Transverse colon (tissue), 4 donors: ENCODE data around the gene SAA4.

Experiments used
- EP300 ChIP-seq: sonication (generic); formaldehyde crosslinking; IDR thresholded peaks from one replicate; pipeline ENCODE4 v1.6.1; 2017; ENCODE audit warnings: antibody characterized with exemption, low read depth
- POLR2A ChIP-seq: fragments of 450-650 bp; IDR thresholded peaks from one replicate; pipeline ENCODE4 v1.6.1; 2016; ENCODE audit warnings: antibody characterized with exemption, mild to moderate bottlenecking, moderate library complexity
- POLR2AphosphoS5 ChIP-seq, 3 donors: sonication (generic); formaldehyde crosslinking; IDR thresholded peaks; one replicate each; pipeline ENCODE4 v1.6.1; 2016; ENCODE audit warnings: antibody characterized with exemption in 3 of 3
- TF ChIP-seq, protein P1 (sequence below), 5 experiments: fragments of 200-600 bp in 3 of 5; fragments of 450-650 bp in 2 of 5; sonication (generic) in 3 of 5; IDR thresholded peaks; 1 replicate in 2 of 5; 2 replicates in 3 of 5; pipeline ENCODE4 v1.5.1; 2016 to 2017; ENCODE audit warnings: antibody characterized with exemption in 5 of 5, inconsistent platforms in 3 of 5, mild to moderate bottlenecking in 2 of 5, moderate library complexity in 1 of 5

DNA sequence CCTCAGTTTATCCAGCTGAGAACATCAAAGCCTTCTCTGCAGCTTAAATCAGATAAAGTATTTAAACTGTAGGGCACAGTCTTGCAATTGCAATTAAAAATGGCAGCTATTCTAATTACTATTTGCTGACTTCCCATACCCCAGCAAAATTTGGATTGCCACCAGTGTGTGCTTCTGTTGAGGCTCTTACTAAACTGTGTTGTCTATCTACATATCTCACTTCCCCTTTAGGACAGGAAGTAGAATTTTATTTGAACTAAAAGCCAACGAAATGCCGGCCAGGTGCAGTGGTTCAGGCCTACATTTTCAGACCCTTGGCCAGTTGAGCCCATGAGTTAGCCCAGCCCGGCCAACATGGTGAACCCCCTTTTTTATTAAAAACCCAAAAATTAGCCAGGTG lies 7.1 kb downstream of the SAA4 start:
- TF ChIP-seq, protein P1, sequence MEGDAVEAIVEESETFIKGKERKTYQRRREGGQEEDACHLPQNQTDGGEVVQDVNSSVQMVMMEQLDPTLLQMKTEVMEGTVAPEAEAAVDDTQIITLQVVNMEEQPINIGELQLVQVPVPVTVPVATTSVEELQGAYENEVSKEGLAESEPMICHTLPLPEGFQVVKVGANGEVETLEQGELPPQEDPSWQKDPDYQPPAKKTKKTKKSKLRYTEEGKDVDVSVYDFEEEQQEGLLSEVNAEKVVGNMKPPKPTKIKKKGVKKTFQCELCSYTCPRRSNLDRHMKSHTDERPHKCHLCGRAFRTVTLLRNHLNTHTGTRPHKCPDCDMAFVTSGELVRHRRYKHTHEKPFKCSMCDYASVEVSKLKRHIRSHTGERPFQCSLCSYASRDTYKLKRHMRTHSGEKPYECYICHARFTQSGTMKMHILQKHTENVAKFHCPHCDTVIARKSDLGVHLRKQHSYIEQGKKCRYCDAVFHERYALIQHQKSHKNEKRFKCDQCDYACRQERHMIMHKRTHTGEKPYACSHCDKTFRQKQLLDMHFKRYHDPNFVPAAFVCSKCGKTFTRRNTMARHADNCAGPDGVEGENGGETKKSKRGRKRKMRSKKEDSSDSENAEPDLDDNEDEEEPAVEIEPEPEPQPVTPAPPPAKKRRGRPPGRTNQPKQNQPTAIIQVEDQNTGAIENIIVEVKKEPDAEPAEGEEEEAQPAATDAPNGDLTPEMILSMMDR (IDR thresholded peaks at IDR 0.05) = no peak
- no peak for TF ChIP-seq POLR2AphosphoS5 (IDR thresholded peaks at IDR 0.05)
- TF ChIP-seq EP300 = no peak
- no peak for TF ChIP-seq POLR2A
